ENCODE data around the gene ARAP3.

Gene ARAP3

DNA sequence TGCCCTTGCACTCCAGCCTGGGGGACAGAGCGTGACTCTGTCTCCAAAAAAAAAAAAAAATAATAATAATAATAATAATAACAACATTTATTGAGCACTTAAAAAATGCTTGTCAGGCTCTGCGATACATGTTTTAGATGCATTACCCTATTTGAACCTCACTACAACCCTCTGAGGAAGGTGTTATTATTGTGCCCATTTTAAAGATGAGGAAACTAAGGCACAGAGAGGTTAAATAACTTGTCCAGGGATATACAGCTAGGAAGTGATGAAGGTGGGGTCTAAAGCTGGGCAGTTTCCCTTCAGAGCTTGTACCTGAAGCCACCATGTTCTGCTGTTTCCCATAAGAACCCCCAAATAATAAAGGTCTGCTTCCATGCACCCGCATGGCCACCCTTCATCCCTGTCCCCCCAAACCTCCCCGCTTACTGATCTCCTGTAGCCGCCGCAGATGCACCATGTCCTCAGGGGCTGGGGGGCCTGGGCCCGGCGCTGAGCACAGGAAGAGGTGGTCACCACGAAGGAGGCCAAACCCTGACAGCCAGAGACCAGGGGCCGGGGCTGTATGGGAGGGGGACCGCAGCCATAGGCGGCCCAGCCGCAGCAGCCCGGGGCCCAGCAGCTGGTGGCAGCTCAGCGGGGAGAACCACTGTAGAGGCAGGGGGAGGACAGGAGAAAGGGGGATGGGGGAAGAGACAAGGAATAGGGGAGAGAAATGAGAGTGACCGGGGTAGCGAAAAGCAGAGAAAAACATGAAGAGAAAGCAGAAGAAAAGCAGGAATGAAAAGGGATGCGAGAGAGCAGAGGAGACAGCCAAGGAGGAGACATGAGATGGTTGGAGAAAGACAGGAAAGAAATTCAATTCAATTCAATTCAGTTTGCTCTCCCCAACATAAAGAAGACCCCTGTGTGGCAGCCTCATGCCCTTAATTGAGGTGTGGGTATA is 15.8 kb downstream of the ARAP3 start:
- no peak for DNase-seq

DNA sequence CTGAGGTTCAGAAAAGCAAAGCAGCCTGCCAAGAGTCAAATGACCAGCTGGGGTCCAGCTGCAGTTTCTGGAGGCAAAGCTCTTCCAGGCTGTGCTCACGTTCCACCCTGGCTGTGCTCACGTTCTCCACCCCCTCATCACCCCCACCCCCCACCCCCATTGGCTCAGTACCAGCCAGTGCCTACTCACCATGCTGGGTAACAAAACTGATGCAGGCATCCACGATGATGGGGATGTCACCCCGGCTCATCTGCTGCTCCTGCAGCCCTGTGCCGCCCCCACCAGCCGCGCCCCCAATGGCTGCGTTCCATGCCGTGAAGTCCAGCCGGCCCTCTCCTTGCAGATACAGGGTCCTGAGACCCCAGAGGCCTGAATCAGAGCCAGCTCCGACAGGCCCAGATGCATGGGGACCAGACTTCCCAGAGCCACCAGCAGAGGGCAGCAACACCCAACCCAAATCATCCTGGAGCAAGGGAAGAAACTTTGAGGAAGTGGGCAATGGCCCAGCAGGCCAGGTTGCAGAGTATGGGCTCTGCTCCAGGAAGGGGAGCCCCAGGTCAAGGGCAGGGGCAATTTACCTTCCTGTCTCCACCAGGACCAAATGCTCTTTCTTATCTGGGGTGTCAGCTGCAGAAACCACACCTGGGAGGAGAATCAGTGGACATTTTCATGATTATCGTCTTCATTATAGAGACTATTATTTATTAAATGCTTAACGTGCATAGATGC is 17.1 kb downstream of the ARAP3 start:
- peak; percentile 70 for DNase-seq

- DNase-seq: no peak
These were observed 18.5 kb downstream of the ARAP3 start for GRCh38 chr5:141663506-141663905.

GRCh38 chr5:141662028-141662427 is 20.0 kb downstream of the ARAP3 start:
- no peak for DNase-seq

DNA sequence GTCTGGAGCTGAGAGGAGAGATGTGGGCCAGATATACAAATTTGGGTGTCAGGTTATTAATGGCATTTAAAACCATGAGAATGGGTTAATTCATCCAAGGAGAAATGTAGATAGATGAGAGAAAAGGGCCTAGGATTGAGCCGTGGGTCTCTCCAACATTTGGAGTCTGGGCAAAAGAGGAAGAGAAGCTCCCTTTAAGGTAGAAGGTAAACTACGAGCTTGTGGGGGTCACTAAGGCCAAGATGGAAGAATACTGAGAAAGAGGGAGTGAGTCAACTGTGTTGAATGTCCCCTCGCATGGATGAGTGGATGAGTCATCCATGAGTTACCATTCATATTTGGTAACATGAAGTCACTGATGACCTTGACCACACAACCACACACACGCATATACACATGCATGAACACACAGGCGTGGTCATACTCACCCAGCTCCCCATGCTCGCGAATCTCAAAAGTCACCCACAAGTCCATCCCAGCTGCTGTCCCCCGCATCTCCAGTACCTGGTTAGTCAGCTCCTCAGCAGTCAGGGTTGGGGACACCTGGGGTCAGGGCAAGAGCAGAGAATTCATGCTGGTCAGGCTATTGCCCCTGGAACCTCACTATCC is 24.0 kb downstream of the ARAP3 start:
- no peak for DNase-seq

DNA sequence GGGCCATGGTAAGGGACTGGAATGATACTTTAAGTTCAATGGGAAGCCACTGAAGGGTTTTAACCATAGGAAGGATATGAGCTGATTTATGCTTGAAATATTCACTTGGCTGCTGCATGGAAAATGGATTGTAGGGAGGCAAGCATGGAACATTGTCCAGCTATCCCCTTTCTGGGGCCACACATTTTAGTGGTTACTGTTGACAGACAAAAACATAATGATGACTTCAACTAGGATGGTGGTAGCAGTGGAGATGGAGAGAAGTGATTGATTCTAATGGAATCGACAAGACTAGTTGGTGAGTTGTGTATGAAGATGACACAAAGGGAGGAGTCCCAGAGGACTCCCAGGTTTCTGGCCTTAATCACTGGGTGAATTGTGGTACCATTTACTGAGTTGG is 24.6 kb downstream of the ARAP3 start:
- no peak for DNase-seq

DNA sequence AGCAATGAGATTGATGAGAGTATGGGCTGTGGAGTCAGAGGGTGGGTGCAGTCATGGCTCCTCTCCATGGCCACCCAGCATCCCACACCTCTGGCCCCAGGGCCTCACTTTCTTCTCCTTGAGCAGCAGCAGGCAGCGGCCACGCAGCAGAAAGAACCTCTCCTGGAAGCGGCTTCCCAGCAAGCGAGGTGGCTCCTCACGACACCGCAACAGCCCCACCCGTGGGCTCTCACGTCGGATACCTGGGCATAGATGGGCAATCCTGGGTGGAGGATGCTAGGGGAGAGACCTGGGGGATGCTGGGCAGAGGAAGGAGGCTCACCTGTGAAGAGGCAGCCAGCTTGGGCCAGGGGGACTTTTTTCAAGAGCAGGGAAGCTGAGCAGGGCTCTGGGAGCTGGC is 25.6 kb downstream of the ARAP3 start:
- DNase-seq: no peak

GRCh38 chr5:141655020-141655419 is 27.0 kb downstream of the ARAP3 start:
- DNase-seq: no peak

GRCh38 chr5:141654298-141654697 is 27.7 kb downstream of the ARAP3 start:
- DNase-seq: no peak

DNA sequence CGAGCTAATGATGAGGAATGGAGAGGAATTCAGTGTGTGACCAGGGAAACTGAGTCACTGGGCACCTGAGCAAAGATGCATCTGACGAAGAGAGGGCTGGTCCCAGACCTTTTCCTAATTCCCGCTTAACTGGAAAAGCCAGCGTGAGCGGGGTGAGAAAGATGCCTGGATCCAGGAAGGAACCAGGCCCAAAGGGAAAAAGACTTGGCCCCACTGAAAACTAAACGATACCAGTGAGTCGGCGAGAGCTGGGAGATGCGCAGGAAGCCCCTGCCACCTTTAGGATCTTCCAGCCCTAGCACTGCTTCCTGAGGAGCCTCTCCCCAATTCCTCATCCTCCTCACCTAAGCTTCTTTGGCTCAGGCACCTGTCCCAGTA is 30.3 kb downstream of the ARAP3 start:
- DNase-seq: no peak

DNA sequence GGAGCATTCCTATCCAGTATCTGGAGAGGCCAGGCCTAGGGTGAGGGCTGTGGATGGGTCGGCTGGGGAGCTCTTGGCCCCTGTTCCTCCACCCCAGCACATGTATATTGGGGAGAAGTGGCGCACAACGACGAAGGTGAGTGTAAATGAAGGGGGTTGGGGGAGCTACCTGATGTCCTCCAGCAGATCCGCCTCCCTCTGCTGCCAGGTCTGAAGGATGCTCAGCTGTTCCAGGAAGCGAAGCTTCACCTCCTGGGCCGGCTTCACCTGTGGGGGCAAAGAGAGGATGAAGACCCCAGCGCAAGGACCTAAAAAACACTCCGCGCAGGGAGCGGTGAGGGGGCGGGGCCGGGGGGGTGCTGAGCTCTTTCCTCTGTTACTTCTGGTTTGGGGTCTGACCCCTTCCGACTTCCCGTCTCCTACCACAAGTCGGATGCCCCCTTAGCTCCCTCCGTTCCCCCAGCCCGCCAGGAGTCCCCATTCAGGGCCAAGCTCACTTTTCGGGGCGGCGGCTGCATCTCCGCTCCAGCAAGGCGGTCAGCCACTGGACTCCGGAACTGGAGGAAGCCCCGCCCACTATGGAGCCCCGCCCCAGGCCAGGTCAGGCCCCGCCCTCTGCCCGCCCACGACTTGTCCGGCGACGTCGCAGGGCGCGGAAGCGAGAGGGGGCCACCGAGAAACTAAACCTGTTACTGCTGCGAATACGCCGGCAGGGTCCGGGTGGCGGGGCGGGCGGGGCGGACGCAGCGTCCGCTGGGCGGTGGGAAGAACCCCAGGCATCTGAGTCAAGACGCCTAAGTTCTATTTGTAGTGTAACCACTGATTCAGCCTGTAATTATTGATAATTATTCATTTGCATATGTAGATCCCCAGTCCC is 30.9 kb downstream of the ARAP3 start, which contains the start of gene FCHSD1:
FCHSD1 (minus strand) TSS at position 568 of the 877 bp plus-strand sequence; CDS start at position 518, 50 bp downstream.
- peak; percentile 75 for DNase-seq

DNA sequence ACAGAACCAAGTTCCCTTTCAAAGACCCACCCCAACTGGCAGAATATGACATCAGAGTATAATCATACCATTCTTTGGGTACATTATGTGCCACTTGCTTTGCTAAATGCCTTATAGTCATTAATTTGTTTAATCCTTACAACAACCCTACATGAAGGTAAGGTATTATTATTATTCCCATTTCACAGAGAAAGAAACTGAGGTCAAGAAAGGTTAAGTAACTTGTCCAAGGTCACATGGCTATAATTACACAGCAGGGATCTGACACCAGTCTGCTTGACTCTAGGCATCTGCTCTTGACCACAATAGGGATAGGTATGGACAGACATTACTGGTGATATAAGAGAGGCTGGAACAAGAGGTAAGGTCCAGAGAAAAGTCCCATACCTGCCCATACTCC is 32.1 kb downstream of the ARAP3 start:
- no peak for DNase-seq

- DNase-seq: no peak
These were observed 32.9 kb downstream of the ARAP3 start for GRCh38 chr5:141649056-141649688.

DNA sequence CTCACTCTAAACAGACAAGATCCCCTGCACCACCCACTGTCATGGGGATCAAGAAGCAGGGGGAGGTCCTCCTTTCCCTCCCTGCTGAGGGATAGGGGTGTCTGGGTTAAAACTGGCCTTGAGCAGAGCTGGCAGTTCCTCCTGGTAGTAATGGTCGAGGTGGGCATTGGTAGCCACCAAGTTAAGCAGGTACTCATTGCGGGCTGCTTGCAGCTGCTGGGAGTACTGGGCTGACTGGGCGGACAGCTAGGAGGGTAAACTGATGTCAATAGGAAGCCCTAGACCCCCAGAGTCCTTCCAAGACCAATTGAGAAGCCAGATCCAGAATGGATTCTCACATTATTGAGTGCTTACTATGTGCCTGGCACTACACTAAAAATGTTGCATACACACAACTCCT is 34.2 kb downstream of the ARAP3 start:
- no peak for DNase-seq

DNA sequence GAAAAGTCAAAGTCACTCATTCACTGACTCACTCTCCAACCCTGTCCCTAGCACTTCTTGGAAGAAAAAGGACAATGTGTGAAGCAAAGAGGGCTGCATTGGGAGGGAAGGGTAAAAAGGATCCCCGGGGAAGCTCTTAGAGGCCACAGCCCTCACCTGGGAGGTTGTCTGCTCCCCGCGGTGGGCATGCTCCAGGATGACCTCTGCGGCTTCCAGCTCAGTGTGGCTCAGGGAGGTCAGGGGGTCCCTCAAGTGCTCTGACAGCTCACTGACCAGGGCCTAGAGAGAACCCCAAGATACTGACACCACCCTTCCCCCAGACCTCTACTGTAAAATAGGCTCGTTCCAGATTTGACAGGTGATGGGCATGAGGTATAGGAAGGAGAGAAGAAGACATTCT is 34.8 kb downstream of the ARAP3 start:
- no peak for DNase-seq

GRCh38 chr5:141646026-141646425 is 36.0 kb downstream of the ARAP3 start:
- no peak for DNase-seq

- DNase-seq: no peak
These were observed 40.3 kb downstream of the ARAP3 start for GRCh38 chr5:141641634-141642267.

DNA sequence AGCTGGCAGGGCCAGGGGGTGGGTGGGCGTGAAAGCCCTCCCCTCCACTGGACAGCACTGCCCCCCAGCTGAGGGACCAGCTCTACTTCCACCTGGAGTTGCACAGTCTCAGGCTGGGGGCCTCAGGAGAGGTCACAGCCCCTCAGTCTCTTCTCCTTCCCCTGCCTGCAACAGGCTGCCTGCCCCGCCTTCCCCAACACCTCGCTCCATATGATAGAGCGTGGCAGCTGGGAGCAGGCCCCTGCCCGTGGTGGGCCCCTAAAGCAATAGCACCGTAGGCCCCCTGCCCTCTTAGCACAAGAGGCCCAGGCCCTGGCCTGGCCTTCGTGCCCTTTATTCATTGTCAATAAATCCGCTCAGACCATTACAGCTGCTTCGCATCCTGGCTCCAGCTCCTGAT is 41.3 kb downstream of the ARAP3 start:
- no peak for DNase-seq

GRCh38 chr5:141640051-141640415 is 42.0 kb downstream of the ARAP3 start:
- no peak for DNase-seq

- no peak for DNase-seq
These were observed 42.5 kb downstream of the ARAP3 start for GRCh38 chr5:141639357-141640050.

DNA sequence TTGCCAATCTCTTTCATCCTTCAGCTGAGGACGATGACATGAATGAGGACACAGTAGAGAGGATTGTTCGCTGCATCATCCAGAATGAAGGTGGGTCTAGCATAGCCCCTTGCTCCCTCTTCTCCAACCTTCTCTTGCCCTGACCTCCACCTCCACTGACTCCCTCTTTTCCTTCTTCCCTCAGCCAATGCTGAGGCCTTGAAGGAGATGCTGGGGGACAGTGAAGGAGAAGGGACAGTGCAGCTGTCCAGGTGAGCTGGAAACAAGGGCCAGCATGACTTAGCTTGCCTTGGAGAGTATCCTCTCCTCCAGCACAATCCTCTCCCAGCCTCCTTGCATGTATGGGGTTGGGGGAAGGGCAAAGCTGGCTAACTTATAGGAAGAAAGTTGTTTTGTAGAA is 43.3 kb downstream of the ARAP3 start:
- no peak for DNase-seq

All from NCI-H82 (cell line).